ENCODE data around the gene CORO2A.

The CORO2A gene

GRCh38 chr9:98161851-98162250 lies 30.6 kb downstream of the CORO2A start:
- Histone ChIP-seq H3K9me3 (replicated peaks; ENCODE audit: low read length) (no peaks in the 10 kb centered on the region), H3K36me3 (ENCODE audit: insufficient read depth, low read length) (no peaks in the 10 kb centered on the region), H3K9ac (ENCODE audit: low read depth, low read length) (no peak overlapping the region), H3K4me1 (ENCODE audit: control insufficient read depth, insufficient read depth, low read length) (no peaks in the 10 kb centered on the region), H3K4me3 (ENCODE audit: low read length) (no peak overlapping the region), H3K4me2 (ENCODE audit: low read length) (no peak overlapping the region), H3K27me3 (ENCODE audit: control insufficient read depth, insufficient read depth, low read length) (peaks cover 13% of the 10 kb centered on the region)

GRCh38 chr9:98159790-98160189 lies 32.6 kb downstream of the CORO2A start:
- Histone ChIP-seq H3K36me3 (ENCODE audit: insufficient read depth, low read length) (no peaks in the 10 kb centered on the region), H3K9ac (ENCODE audit: low read depth, low read length) (no peak overlapping the region), H3K4me3 (ENCODE audit: low read length) (no peak overlapping the region), H3K4me1 (ENCODE audit: control insufficient read depth, insufficient read depth, low read length) (no peaks in the 10 kb centered on the region), H3K9me3 (replicated peaks; ENCODE audit: low read length) (no peaks in the 10 kb centered on the region), H3K4me2 (ENCODE audit: low read length) (no peak overlapping the region), H3K27me3 (ENCODE audit: control insufficient read depth, insufficient read depth, low read length) (no peaks in the 10 kb centered on the region)

GRCh38 chr9:98159301-98159700 lies 33.1 kb downstream of the CORO2A start:
- H3K36me3 ChIP-seq (ENCODE audit: insufficient read depth, low read length) = no peaks in the 10 kb centered on the region
- H3K27me3 ChIP-seq (ENCODE audit: control insufficient read depth, insufficient read depth, low read length) = no peaks in the 10 kb centered on the region
- H3K4me3 ChIP-seq (ENCODE audit: low read length) = no peak overlapping the region
- H3K9me3 ChIP-seq (replicated peaks; ENCODE audit: low read length) = no peaks in the 10 kb centered on the region
- no peak overlapping the region for H3K9ac ChIP-seq (ENCODE audit: low read depth, low read length)
- no peak overlapping the region for H3K4me2 ChIP-seq (ENCODE audit: low read length)
- H3K4me1 ChIP-seq (ENCODE audit: control insufficient read depth, insufficient read depth, low read length) = no peaks in the 10 kb centered on the region

- no peaks in the 10 kb centered on the region for H3K4me1 ChIP-seq (ENCODE audit: control insufficient read depth, insufficient read depth, low read length)
- no peaks in the 10 kb centered on the region for H3K36me3 ChIP-seq (ENCODE audit: insufficient read depth, low read length)
- no peak overlapping the region for H3K4me3 ChIP-seq (ENCODE audit: low read length)
- H3K4me2 ChIP-seq (ENCODE audit: low read length) = no peak overlapping the region
- H3K9me3 ChIP-seq (replicated peaks; ENCODE audit: low read length) = no peaks in the 10 kb centered on the region
- H3K9ac ChIP-seq (ENCODE audit: low read depth, low read length) = no peak overlapping the region
- no peaks in the 10 kb centered on the region for H3K27me3 ChIP-seq (ENCODE audit: control insufficient read depth, insufficient read depth, low read length)
Observed at GRCh38 chr9:98158071-98158831, 34.2 kb downstream of the CORO2A start.

- no peak overlapping the region for H3K9ac ChIP-seq (ENCODE audit: low read depth, low read length)
- no peak overlapping the region for H3K4me3 ChIP-seq (ENCODE audit: low read length)
- H3K9me3 ChIP-seq (replicated peaks; ENCODE audit: low read length) = no peaks in the 10 kb centered on the region
- no peaks in the 10 kb centered on the region for H3K36me3 ChIP-seq (ENCODE audit: insufficient read depth, low read length)
- no peaks in the 10 kb centered on the region for H3K4me1 ChIP-seq (ENCODE audit: control insufficient read depth, insufficient read depth, low read length)
- H3K27me3 ChIP-seq (ENCODE audit: control insufficient read depth, insufficient read depth, low read length) = no peaks in the 10 kb centered on the region
- H3K4me2 ChIP-seq (ENCODE audit: low read length) = no peak overlapping the region
Observed at GRCh38 chr9:98157372-98157771, 35.1 kb downstream of the CORO2A start.

- no peak overlapping the region for H3K4me2 ChIP-seq (ENCODE audit: low read length)
- no peaks in the 10 kb centered on the region for H3K27me3 ChIP-seq (ENCODE audit: control insufficient read depth, insufficient read depth, low read length)
- H3K9ac ChIP-seq (ENCODE audit: low read depth, low read length) = no peak overlapping the region
- H3K4me3 ChIP-seq (ENCODE audit: low read length) = no peak overlapping the region
- no peaks in the 10 kb centered on the region for H3K9me3 ChIP-seq (replicated peaks; ENCODE audit: low read length)
- no peaks in the 10 kb centered on the region for H3K4me1 ChIP-seq (ENCODE audit: control insufficient read depth, insufficient read depth, low read length)
- no peaks in the 10 kb centered on the region for H3K36me3 ChIP-seq (ENCODE audit: insufficient read depth, low read length)
Observed at GRCh38 chr9:98154678-98155077, 37.8 kb downstream of the CORO2A start.

GRCh38 chr9:98152526-98152925 lies 39.9 kb downstream of the CORO2A start:
- no peaks in the 10 kb centered on the region for H3K36me3 ChIP-seq (ENCODE audit: insufficient read depth, low read length)

GRCh38 chr9:98150721-98151120 lies 41.7 kb downstream of the CORO2A start:
- Histone ChIP-seq H3K4me1 (ENCODE audit: control insufficient read depth, insufficient read depth, low read length) (peaks cover 5% of the 10 kb centered on the region), H3K4me3 (ENCODE audit: low read length) (no peak overlapping the region), H3K36me3 (ENCODE audit: insufficient read depth, low read length) (no peaks in the 10 kb centered on the region), H3K27me3 (ENCODE audit: control insufficient read depth, insufficient read depth, low read length) (no peaks in the 10 kb centered on the region), H3K9ac (ENCODE audit: low read depth, low read length) (no peak overlapping the region), H3K9me3 (replicated peaks; ENCODE audit: low read length) (no peaks in the 10 kb centered on the region), H3K4me2 (ENCODE audit: low read length) (no peak overlapping the region)

More at GRCh38 chr9:98152526-98152925, 39.9 kb downstream of the CORO2A start:
- no peak overlapping the region for H3K4me3 ChIP-seq (ENCODE audit: low read length)
- H3K27me3 ChIP-seq (ENCODE audit: control insufficient read depth, insufficient read depth, low read length) = no peaks in the 10 kb centered on the region
- no peaks in the 10 kb centered on the region for H3K9me3 ChIP-seq (replicated peaks; ENCODE audit: low read length)
- H3K4me1 ChIP-seq (ENCODE audit: control insufficient read depth, insufficient read depth, low read length) = no peaks in the 10 kb centered on the region
- no peak overlapping the region for H3K4me2 ChIP-seq (ENCODE audit: low read length)
- H3K9ac ChIP-seq (ENCODE audit: low read depth, low read length) = no peak overlapping the region

- H3K9me3 ChIP-seq (replicated peaks; ENCODE audit: low read length) = no peaks in the 10 kb centered on the region
- H3K4me2 ChIP-seq (ENCODE audit: low read length) = no peak overlapping the region
- H3K4me3 ChIP-seq (ENCODE audit: low read length) = no peak overlapping the region
- no peaks in the 10 kb centered on the region for H3K36me3 ChIP-seq (ENCODE audit: insufficient read depth, low read length)
- H3K9ac ChIP-seq (ENCODE audit: low read depth, low read length) = no peak overlapping the region
- H3K27me3 ChIP-seq (ENCODE audit: control insufficient read depth, insufficient read depth, low read length) = no peaks in the 10 kb centered on the region
- H3K4me1 ChIP-seq (ENCODE audit: control insufficient read depth, insufficient read depth, low read length) = peaks cover 5% of the 10 kb centered on the region
Observed at GRCh38 chr9:98150164-98150563, 42.3 kb downstream of the CORO2A start.

GRCh38 chr9:98149422-98149821 lies 43.0 kb downstream of the CORO2A start:
- Histone ChIP-seq H3K27me3 (ENCODE audit: control insufficient read depth, insufficient read depth, low read length) (no peaks in the 10 kb centered on the region), H3K36me3 (ENCODE audit: insufficient read depth, low read length) (no peaks in the 10 kb centered on the region)

GRCh38 chr9:98148486-98148885 lies 44.0 kb downstream of the CORO2A start:
- Histone ChIP-seq H3K4me1 (ENCODE audit: control insufficient read depth, insufficient read depth, low read length) (peaks cover 5% of the 10 kb centered on the region), H3K27me3 (ENCODE audit: control insufficient read depth, insufficient read depth, low read length) (no peaks in the 10 kb centered on the region), H3K36me3 (ENCODE audit: insufficient read depth, low read length) (no peaks in the 10 kb centered on the region), H3K9ac (ENCODE audit: low read depth, low read length) (no peak overlapping the region), H3K9me3 (replicated peaks; ENCODE audit: low read length) (no peaks in the 10 kb centered on the region), H3K4me2 (ENCODE audit: low read length) (no peak overlapping the region), H3K4me3 (ENCODE audit: low read length) (no peak overlapping the region)

More at GRCh38 chr9:98149422-98149821, 43.0 kb downstream of the CORO2A start:
- Histone ChIP-seq H3K9me3 (replicated peaks; ENCODE audit: low read length) (no peaks in the 10 kb centered on the region), H3K4me1 (ENCODE audit: control insufficient read depth, insufficient read depth, low read length) (peaks cover 5% of the 10 kb centered on the region), H3K4me2 (ENCODE audit: low read length) (no peak overlapping the region), H3K9ac (ENCODE audit: low read depth, low read length) (no peak overlapping the region), H3K4me3 (ENCODE audit: low read length) (no peak overlapping the region)

- Histone ChIP-seq H3K4me2 (ENCODE audit: low read length) (no peak overlapping the region), H3K4me1 (ENCODE audit: control insufficient read depth, insufficient read depth, low read length) (peaks cover 5% of the 10 kb centered on the region), H3K9ac (ENCODE audit: low read depth, low read length) (no peak overlapping the region), H3K4me3 (ENCODE audit: low read length) (no peak overlapping the region), H3K27me3 (ENCODE audit: control insufficient read depth, insufficient read depth, low read length) (no peaks in the 10 kb centered on the region), H3K36me3 (ENCODE audit: insufficient read depth, low read length) (no peaks in the 10 kb centered on the region), H3K9me3 (replicated peaks; ENCODE audit: low read length) (no peaks in the 10 kb centered on the region)
Observed at GRCh38 chr9:98147582-98147981, 44.9 kb downstream of the CORO2A start.

Data from skeletal muscle satellite cell (primary cell).